Measurements from ENCODE around the gene SETBP1.
"Not testable (repeated sequence)": the region's sequence is repeated elsewhere in the genome, so short reads cannot be mapped to it uniquely, and the experiment has no call there.

SETBP1 gene

GRCh38 chr18:44791520-44791919, 110.8 kb downstream of the SETBP1 start:
- no peak for DNase-seq (ENCODE audit: low spot score)

- DNase-seq (ENCODE audit: low spot score): peak; percentile 7
These were observed 111.9 kb downstream of the SETBP1 start for GRCh38 chr18:44792456-44793061.

GRCh38 chr18:44793194-44793593, 112.5 kb downstream of the SETBP1 start:
- no peak for DNase-seq (ENCODE audit: low spot score)

GRCh38 chr18:44793685-44794084, 113.0 kb downstream of the SETBP1 start:
- no peak for DNase-seq (ENCODE audit: low spot score)

- DNase-seq (ENCODE audit: low spot score): no peak
These were observed 114.6 kb downstream of the SETBP1 start for GRCh38 chr18:44795241-44795640.

- DNase-seq (ENCODE audit: low spot score): peak; percentile 82
These were observed 116.0 kb downstream of the SETBP1 start for GRCh38 chr18:44796429-44797428.

GRCh38 chr18:44798433-44799048, 117.9 kb downstream of the SETBP1 start:
- no peak for DNase-seq (ENCODE audit: low spot score)

GRCh38 chr18:44799382-44799906, 118.8 kb downstream of the SETBP1 start:
- DNase-seq (ENCODE audit: low spot score): peak; percentile 67

GRCh38 chr18:44799907-44800421, 119.3 kb downstream of the SETBP1 start:
- peak; percentile 97 for DNase-seq (ENCODE audit: low spot score)

GRCh38 chr18:44800766-44801165, 120.1 kb downstream of the SETBP1 start:
- not testable (repeated sequence) for DNase-seq (ENCODE audit: low spot score)

- DNase-seq (ENCODE audit: low spot score): no peak
These were observed 121.1 kb downstream of the SETBP1 start for GRCh38 chr18:44801781-44802180.

- peak; percentile 72 for DNase-seq (ENCODE audit: low spot score)
These were observed 121.8 kb downstream of the SETBP1 start for GRCh38 chr18:44802508-44802907.

GRCh38 chr18:44803019-44803650, 122.4 kb downstream of the SETBP1 start:
- DNase-seq (ENCODE audit: low spot score): no peak

GRCh38 chr18:44804033-44804432, 123.3 kb downstream of the SETBP1 start:
- DNase-seq (ENCODE audit: low spot score): no peak

GRCh38 chr18:44805176-44805575, 124.5 kb downstream of the SETBP1 start:
- no peak for DNase-seq (ENCODE audit: low spot score)

- DNase-seq (ENCODE audit: low spot score): no peak
These were observed 125.0 kb downstream of the SETBP1 start for GRCh38 chr18:44805643-44806042.

- DNase-seq (ENCODE audit: low spot score): no peak
These were observed 127.1 kb downstream of the SETBP1 start for GRCh38 chr18:44807766-44808165.

- DNase-seq (ENCODE audit: low spot score): no peak
These were observed 131.0 kb downstream of the SETBP1 start for GRCh38 chr18:44811572-44812125.

GRCh38 chr18:44812426-44812825, 131.7 kb downstream of the SETBP1 start:
- no peak for DNase-seq (ENCODE audit: low spot score)

- DNase-seq (ENCODE audit: low spot score): no peak
These were observed 132.9 kb downstream of the SETBP1 start for GRCh38 chr18:44813586-44813985.

- DNase-seq (ENCODE audit: low spot score): no peak
These were observed 134.4 kb downstream of the SETBP1 start for GRCh38 chr18:44815108-44815507.
